Gastroesophageal sphincter (tissue), 3 donors: ENCODE data around the gene CMIP.

Experiments
- CTCF ChIP-seq, 4 experiments: fragments of 200-600 bp in 2 of 4; fragments of 450-650 bp in 2 of 4; sonication (generic) in 1 of 4; IDR thresholded peaks; one replicate each; pipeline ENCODE4 v1.5.1; 2017 to 2019; ENCODE audit warnings: antibody characterized with exemption in 4 of 4, mild to moderate bottlenecking in 2 of 4, moderate library complexity in 2 of 4
- EP300 ChIP-seq: sonication (generic); formaldehyde crosslinking; IDR thresholded peaks from one replicate; pipeline ENCODE4 v1.6.1; 2017; ENCODE audit warnings: antibody characterized with exemption, mild to moderate bottlenecking
- POLR2A ChIP-seq, 2 donors: fragments of 450-650 bp; IDR thresholded peaks; one replicate each; pipeline ENCODE4 v1.6.1; 2017; ENCODE audit warnings: antibody characterized with exemption in 2 of 2, mild to moderate bottlenecking in 2 of 2, moderate library complexity in 1 of 2
- POLR2AphosphoS5 ChIP-seq: sonication (generic); formaldehyde crosslinking; IDR thresholded peaks from one replicate; pipeline ENCODE4 v1.6.1; 2017; ENCODE audit warnings: antibody characterized with exemption

- TF ChIP-seq CTCF (IDR thresholded peaks at IDR 0.05) (no peak), EP300 (no peak), POLR2AphosphoS5 (no peak), POLR2A (IDR thresholded peaks at IDR 0.05) (no peak)
Observed at GRCh38 chr16:81610936-81611335, 166.3 kb downstream of the CMIP start.
